ENCODE results near the gene NEK11. TPM values are rescaled to one million over a fixed set of nuclear protein-coding genes. Genes with fewer than 3 reads are reported as not detected.

NEK11 gene
- polyA plus RNA-seq, 1 donor from 2014 or later = 6.1 TPM

DNA sequence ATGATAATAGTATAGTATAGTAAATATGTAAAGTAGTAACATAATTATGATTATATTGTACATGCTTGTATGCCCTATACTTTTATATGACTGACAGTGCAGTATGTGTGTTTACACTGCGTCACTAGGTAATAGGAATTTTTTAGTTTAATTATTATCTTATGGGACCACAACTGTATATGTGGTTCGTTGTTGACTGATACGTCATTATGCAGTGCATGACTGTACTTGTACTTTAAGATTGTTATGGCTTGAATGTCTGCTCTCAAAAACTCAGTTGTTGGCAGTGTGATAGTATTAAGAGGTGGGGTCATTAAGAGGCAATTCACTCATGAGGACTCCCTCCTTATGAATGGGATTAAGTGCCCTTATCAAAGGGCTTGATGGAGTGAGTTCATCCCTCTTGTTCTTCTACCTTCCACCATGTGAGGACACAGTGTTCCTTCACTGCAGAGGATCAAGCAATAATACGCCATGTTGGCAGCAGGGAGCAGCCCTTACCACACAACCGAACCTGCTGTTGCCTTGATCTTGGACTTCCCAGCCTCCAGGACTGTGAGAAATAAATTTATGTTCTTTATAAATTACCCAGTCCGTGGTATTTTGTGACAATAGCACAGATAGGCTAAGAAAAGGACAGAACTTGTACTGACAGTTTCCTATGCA, 152.2 kb downstream of the NEK11 start:
- TF ChIP-seq CTCF (IDR thresholded peaks at IDR 0.05; ENCODE audit: poor library complexity, severe bottlenecking) (no peak), REST (IDR thresholded peaks at IDR 0.05; ENCODE audit: borderline replicate concordance) (no peak)
- Histone ChIP-seq H2AFZ (ENCODE audit: low read depth, low read length) (no peak overlapping the region), H3K79me2 (replicated peaks; ENCODE audit: insufficient read depth, low read length) (no peaks in the 10 kb centered on the region), H3F3A (ENCODE audit: insufficient read depth, low read length, poor library complexity, severe bottlenecking) (no peaks in the 10 kb centered on the region), H3K27me3 (ENCODE audit: insufficient read depth, low read depth, low read length) (no peaks in the 10 kb centered on the region), H3K9me2 (ENCODE audit: insufficient read depth, low read length) (no peaks in the 10 kb centered on the region), H4K20me1 (ENCODE audit: insufficient read depth) (no peaks in the 10 kb centered on the region), H3K27ac (ENCODE audit: low read length) (no peak overlapping the region), H3K4me2 (ENCODE audit: low read length) (no peak overlapping the region), H3K4me3 (ENCODE audit: low read length) (no peak overlapping the region), H3K9me3 (ENCODE audit: low read length) (peaks cover 4% of the 10 kb centered on the region), H3K9ac (ENCODE audit: low read length) (no peak overlapping the region), H3K36me3 (ENCODE audit: insufficient read depth, low read length) (no peaks in the 10 kb centered on the region)

GRCh38 chr3:131192701-131193100, 166.0 kb downstream of the NEK11 start:
- Histone ChIP-seq H3K79me2 (replicated peaks; ENCODE audit: insufficient read depth, low read length) (no peaks in the 10 kb centered on the region), H2AFZ (ENCODE audit: low read depth, low read length) (no peak overlapping the region), H3K27me3 (ENCODE audit: insufficient read depth, low read depth, low read length) (no peaks in the 10 kb centered on the region), H3K36me3 (ENCODE audit: insufficient read depth, low read length) (no peaks in the 10 kb centered on the region), H3K27ac (ENCODE audit: low read length) (no peak overlapping the region), H3F3A (ENCODE audit: insufficient read depth, low read length, poor library complexity, severe bottlenecking) (no peaks in the 10 kb centered on the region), H3K4me2 (ENCODE audit: low read length) (no peak overlapping the region), H3K9me2 (ENCODE audit: insufficient read depth, low read length) (no peaks in the 10 kb centered on the region), H3K9me3 (ENCODE audit: low read length) (no peaks in the 10 kb centered on the region), H4K20me1 (ENCODE audit: insufficient read depth) (no peaks in the 10 kb centered on the region), H3K4me3 (ENCODE audit: low read length) (no peak overlapping the region), H3K9ac (ENCODE audit: low read length) (no peak overlapping the region)
- TF ChIP-seq EZH2 (IDR thresholded peaks at IDR 0.05; ENCODE audit: borderline replicate concordance, insufficient read depth, low read length, poor library complexity, severe bottlenecking) (no peak), EP300 (conservative IDR thresholded peaks at IDR 0.05; ENCODE audit: poor library complexity, severe bottlenecking) (no peak), RAD21 (conservative IDR thresholded peaks at IDR 0.05) (no peak), CTCF (IDR thresholded peaks at IDR 0.05; ENCODE audit: poor library complexity, severe bottlenecking) (no peak), POLR2AphosphoS5 (IDR thresholded peaks at IDR 0.05) (no peak), TAF1 (IDR thresholded peaks at IDR 0.05; ENCODE audit: low read depth) (no peak), REST (IDR thresholded peaks at IDR 0.05; ENCODE audit: borderline replicate concordance) (no peak), MXI1 (conservative IDR thresholded peaks at IDR 0.05; ENCODE audit: poor library complexity, severe bottlenecking) (no peak), SMC3 (conservative IDR thresholded peaks at IDR 0.05; ENCODE audit: poor library complexity) (no peak)
